Right cardiac atrium (tissue), 5 donors: Measurements from ENCODE around the gene RHEBL1. TPM values are rescaled to one million over a fixed set of nuclear protein-coding genes. Genes with fewer than 3 reads are reported as not detected.

ENCODE experiments used
- ATAC-seq, 2 donors: fragments of 200-7000 bp; cut with Tn5 transposase; one replicate each; pipeline versions ENCODE4 v1.8.0 to v1.9.1; 2020; ENCODE audit warnings: moderate library complexity in 2 of 2, mild to moderate bottlenecking in 1 of 2
- DNase-seq, 3 donors: peaks; one replicate each; pipeline ENCODE4 v3.0.0-alpha.2; 2020
- H3K27ac ChIP-seq: one replicate; pipeline ENCODE4 v1.5.1; 2013; ENCODE audit warnings: mild to moderate bottlenecking, low read length, control low read depth, moderate library complexity
- H3K27me3 ChIP-seq: one replicate; pipeline ENCODE4 v1.6.1; 2013; ENCODE audit not compliant: control insufficient read depth, insufficient read depth
- H3K4me1 ChIP-seq: one replicate; pipeline ENCODE4 v1.6.1; 2013; ENCODE audit warnings: low read length; ENCODE audit not compliant: control insufficient read depth, insufficient read depth
- H3K4me3 ChIP-seq: one replicate; pipeline ENCODE4 v1.5.1; 2013; ENCODE audit warnings: low read length, control low read depth
- H3K9me3 ChIP-seq: one replicate; pipeline ENCODE4 v1.6.1; 2013; ENCODE audit warnings: low read length; ENCODE audit not compliant: control insufficient read depth
- WGBS: extraction: QIAGEN DNeasy Blood & Tissue Kit; methylation state at CpG from one replicate; pipeline ENCODE4 v1.1.7; 2013; 5-methylcytosine and 5-hydroxymethylcytosine counted together
- intact Hi-C, 4 donors: fragments of 100-400 bp; cut with DNase I; formaldehyde crosslinking; loops; one replicate each; pipeline versions ENCODE4 v1.11.0 to v1.14.0; 2022 to 2023
- polyA plus RNA-seq: library from polyadenylated mRNA; stranded (reverse); fragments of 200-250 nt; gene quantifications from one replicate; pipeline ENCODE4 v1.2.3, GENCODE V29; 2013
- total RNA-seq, 4 donors: library from RNA; stranded (reverse); fragmentation: NEBNext Ultra II Directional; extraction: Animal tissue kit (Norgen Biotek cat#: 25700); gene quantifications; one replicate each; pipeline ENCODE4 v1.2.1, GENCODE V29; 2021
- donor health status: healthy with polysubstance abuse.
- donor health status: DM: no; HTN: yes; CAD: no.
- donor health status: DM: no; HTN: no; CAD: no.
- donor health status: DM: no; HTN: yes; CAD: no; lungs with severe emphysema.
- donor health status: DM: yes; HTN: yes; CAD: no.

The RHEBL1 gene
- total and polyA plus RNA-seq, 5 donors, result 0.21 to 0.59 (median 0.31) TPM; not detected in 2

- DNase-seq, result no peak
- no peak overlapping the region for H3K27ac ChIP-seq
- H3K27me3 ChIP-seq, result no peaks in the 10 kb centered on the region
- no peak overlapping the region for H3K4me3 ChIP-seq
- intact Hi-C loops, result no loop called here
- H3K9me3 ChIP-seq, result no peaks in the 10 kb centered on the region
- 96% methylated on average over 21 of the region's 21 CpGs for WGBS
- no peaks in the 10 kb centered on the region for H3K4me1 ChIP-seq
- ATAC-seq, result no peak
Measured at GRCh38 chr12:49026101-49026500, 43.7 kb downstream of the RHEBL1 start.

DNA sequence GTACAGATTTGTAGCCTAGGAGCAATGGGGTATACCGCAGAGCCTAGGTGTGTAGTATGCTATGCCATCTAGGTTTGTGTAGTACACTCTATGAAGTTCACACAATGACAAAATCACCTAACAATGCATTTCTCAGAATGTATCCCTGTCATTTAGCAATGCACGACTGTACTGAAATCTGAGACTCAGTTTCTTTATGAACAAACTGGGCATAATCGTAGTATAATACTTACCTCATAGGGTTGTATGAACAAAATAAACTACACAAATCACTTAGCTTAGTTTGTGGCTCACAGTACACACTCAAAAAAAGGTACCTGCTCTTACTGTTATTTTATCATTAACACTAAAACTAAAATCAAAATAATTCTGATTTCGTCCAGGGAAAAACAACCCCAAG, 44.3 kb downstream of the RHEBL1 start:
- ATAC-seq (no peak), DNase-seq (no peak)
- H3K4me3 ChIP-seq, result no peak overlapping the region
- intact Hi-C loops, result no loop called here
- H3K9me3 ChIP-seq, result no peaks in the 10 kb centered on the region
- no peaks in the 10 kb centered on the region for H3K4me1 ChIP-seq
- H3K27me3 ChIP-seq, result no peaks in the 10 kb centered on the region
- 90% methylated on average over 4 of the region's 4 CpGs for WGBS
- H3K27ac ChIP-seq, result no peak overlapping the region

- ATAC-seq (no peak), DNase-seq (no peak)
- Histone ChIP-seq H3K9me3 (no peaks in the 10 kb centered on the region), H3K4me1 (no peaks in the 10 kb centered on the region), H3K27ac (no peak overlapping the region), H3K27me3 (no peaks in the 10 kb centered on the region), H3K4me3 (no peak overlapping the region)
- WGBS, result 88% methylated on average over 12 of the region's 12 CpGs
- intact Hi-C loops, result no loop called here
Measured at GRCh38 chr12:49024543-49024942, 45.2 kb downstream of the RHEBL1 start.

DNA sequence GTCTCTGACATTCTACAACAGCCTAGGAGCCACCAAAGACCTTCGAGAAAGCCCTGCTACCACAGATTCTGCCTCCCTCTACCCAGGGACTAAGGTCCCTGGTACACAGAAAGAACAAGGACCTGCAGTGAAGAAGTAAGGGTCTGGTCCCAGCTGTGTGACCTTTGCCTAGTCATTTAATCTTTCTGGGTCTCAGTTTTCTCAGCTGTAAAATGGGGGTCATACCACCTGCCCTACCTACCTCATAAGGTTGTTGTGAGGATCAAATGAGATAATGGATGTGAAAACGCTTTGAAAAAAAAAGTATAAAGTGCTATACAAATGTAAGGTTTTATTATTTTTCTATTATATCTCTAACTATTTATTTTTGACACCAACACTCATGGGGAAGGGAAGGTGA, 46.0 kb downstream of the RHEBL1 start:
- Histone ChIP-seq H3K9me3 (no peaks in the 10 kb centered on the region), H3K4me3 (no peak overlapping the region), H3K4me1 (no peaks in the 10 kb centered on the region), H3K27me3 (no peaks in the 10 kb centered on the region), H3K27ac (no peak overlapping the region)
- intact Hi-C loops, result no loop called here
- ATAC-seq (no peak), DNase-seq (no peak)
- WGBS, result 97% methylated on average over 2 of the region's 2 CpGs

DNA sequence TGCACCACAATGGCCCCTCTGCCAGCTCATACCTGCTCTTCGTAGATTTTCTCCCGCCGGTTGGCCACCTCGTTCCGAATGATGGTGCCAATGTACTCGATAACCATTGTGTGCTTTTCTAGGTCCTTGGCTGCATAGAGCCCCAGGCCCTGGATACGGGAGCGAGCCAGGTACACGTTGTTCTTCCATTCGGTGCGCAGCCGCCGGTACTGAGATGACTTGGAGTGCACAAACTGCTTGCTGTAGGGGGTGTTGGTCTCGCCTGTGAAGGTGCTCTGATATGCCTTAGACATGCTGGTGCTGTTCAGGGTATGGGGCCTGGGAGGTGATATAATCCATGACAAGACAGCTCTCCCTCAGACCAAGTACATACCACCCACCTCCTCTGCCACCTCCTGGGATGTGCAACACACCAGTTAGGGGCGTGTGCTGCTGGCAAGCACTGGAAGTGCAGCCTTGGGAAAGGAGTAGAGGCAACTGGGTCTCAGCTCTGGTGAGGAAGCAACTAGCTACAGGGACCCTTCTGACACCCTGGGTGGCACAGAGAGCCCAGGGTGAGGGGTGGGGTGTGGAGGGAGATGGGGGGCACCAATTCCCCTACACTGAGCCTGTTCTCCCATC, 47.1 kb downstream of the RHEBL1 start:
- ATAC-seq, result no peak
- Histone ChIP-seq H3K27ac (no peak overlapping the region), H3K4me1 (peaks cover 2% of the 10 kb centered on the region), H3K4me3 (no peak overlapping the region), H3K27me3 (no peaks in the 10 kb centered on the region), H3K9me3 (no peaks in the 10 kb centered on the region)
- 93% methylated on average over 15 of the region's 15 CpGs for WGBS
- no peak for DNase-seq
- intact Hi-C loops, result no loop called here

- no peaks in the 10 kb centered on the region for H3K27me3 ChIP-seq
- peaks cover 2% of the 10 kb centered on the region for H3K4me1 ChIP-seq
- intact Hi-C loops, result no loop called here
- no peak for ATAC-seq
- WGBS, result 78% methylated on average over 11 of the region's 11 CpGs
- no peak overlapping the region for H3K27ac ChIP-seq
- no peak overlapping the region for H3K4me3 ChIP-seq
- H3K9me3 ChIP-seq, result no peaks in the 10 kb centered on the region
- no peak for DNase-seq
Measured at GRCh38 chr12:49021292-49021915, 48.4 kb downstream of the RHEBL1 start.

DNA sequence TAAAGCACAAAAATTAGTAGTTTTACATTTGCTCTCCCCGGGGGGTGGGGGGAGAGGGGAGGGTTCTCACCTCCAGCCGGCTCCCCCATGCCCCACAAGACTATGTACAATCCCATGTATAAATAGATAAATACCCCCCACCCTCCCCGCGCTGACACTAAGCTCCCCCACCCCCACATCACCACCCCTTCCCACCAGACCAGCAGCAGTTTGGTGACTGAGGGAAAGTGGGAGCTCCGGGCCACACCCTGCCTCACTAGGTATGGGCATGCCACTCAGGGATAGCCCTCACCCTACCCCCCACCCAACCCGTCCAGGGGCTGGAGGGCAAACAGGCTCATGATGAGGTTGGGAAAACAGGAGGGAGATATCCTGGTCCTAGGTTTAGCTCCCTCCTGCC, 49.3 kb downstream of the RHEBL1 start:
- Histone ChIP-seq H3K4me3 (no peak overlapping the region), H3K27ac (no peak overlapping the region), H3K9me3 (no peaks in the 10 kb centered on the region), H3K4me1 (peaks cover 2% of the 10 kb centered on the region), H3K27me3 (no peaks in the 10 kb centered on the region)
- 83% methylated on average over 6 of the region's 6 CpGs for WGBS
- ATAC-seq (no peak), DNase-seq (no peak)
- intact Hi-C loops, result no loop called here

DNA sequence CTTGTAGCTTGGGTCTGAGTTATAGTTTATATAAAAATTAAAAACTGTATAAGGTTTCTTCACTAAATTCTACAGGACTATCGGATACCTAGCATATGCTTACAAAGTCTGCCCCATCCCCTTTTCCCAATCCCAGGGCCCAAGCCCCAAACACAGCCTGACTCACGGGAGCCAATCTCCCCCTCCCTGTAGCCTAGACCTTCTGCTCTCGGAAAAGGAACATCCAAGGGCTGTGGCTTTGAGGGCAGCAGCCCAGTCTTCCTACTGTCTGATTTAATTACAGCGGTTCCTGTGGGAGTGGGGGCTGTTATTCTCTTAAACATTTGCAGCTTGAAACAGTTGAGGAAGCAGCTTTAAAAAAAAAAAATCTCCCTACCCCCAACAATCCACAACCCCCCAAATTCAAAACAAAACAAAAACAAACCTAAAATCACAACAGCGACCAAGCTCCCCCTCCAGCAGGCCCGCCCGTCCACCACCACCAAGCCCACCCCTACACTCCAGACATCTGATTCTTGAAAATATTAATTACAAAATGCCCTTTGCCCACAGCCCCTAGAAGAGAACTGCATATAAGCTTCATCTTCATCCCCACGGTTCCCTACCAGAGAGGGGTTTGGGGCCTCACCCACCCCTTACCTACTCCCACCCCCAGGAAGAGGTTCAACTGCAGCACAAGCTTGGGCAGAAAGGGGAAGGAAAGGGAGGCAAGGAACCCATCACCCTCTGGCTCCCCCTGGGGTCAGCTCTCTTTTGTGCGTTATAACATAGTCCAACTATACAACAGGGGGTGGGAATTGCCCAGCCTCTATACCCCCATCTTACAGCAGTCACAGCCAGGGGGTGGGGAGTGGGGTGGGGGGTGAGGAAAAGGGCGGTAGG, 50.1 kb downstream of the RHEBL1 start:
- Histone ChIP-seq H3K4me1 (peaks cover 3% of the 10 kb centered on the region), H3K27me3 (no peaks in the 10 kb centered on the region), H3K9me3 (no peaks in the 10 kb centered on the region), H3K4me3 (peak overlapping the region; percentile 78), H3K27ac (peak overlapping the region; percentile 64)
- intact Hi-C loops, result no loop called here
- no peak for DNase-seq
- ATAC-seq, result no peak
- WGBS, result 60% methylated on average over 10 of the region's 10 CpGs

DNA sequence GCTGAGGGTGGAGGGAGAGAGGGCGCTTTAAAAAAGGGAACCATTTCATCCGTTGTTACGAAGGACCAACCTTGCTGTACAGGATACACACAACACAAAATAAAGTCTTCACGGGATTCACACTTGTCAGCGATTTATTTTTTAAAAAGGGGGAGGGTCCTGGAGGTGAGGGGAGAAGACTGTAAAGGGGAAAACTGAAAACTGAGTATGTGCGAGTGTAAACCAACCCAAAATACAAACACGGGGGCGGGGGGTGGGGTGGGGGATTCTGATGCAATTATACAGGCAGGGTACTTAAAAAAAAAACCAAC, 50.7 kb downstream of the RHEBL1 start:
- intact Hi-C loops, result no loop called here
- H3K4me1 ChIP-seq, result peaks cover 6% of the 10 kb centered on the region
- DNase-seq (no peak), ATAC-seq (peak; percentile 5 to 25)
- WGBS, result 5% methylated on average over 8 of the region's 8 CpGs
- H3K27ac ChIP-seq, result peak overlapping the region; percentile 95
- H3K27me3 ChIP-seq, result no peaks in the 10 kb centered on the region
- no peaks in the 10 kb centered on the region for H3K9me3 ChIP-seq
- H3K4me3 ChIP-seq, result peak overlapping the region; percentile 78

- H3K27ac ChIP-seq, result peak within 1 kb of the TSS; percentile 98
- H3K27me3 ChIP-seq, result no peaks in the 10 kb centered on the region
- peaks cover 6% of the 10 kb centered on the region for H3K4me1 ChIP-seq
- ATAC-seq, result peak; percentile 95 to 96
- DNase-seq, result peak; percentile 97 to 98 (median 98)
- WGBS, result under 1% methylated on average over 59 of the region's 59 CpGs
- intact Hi-C loops, result no loop called here
- H3K9me3 ChIP-seq, result no peaks in the 10 kb centered on the region
- H3K4me3 ChIP-seq, result peak within 1 kb of the TSS; percentile 78
Measured at GRCh38 chr12:49018261-49019119, 51.3 kb downstream of the RHEBL1 start, which contains the start of gene PRKAG1. Gene PRKAG1 (minus strand): TSS chr12:49018776. CDS start chr12:49018740, 36 bp downstream.
